IgD-negative memory B cell (primary cell): ENCODE results near the gene CPNE9. TPM values are rescaled to one million over a fixed set of nuclear protein-coding genes. Genes with fewer than 3 reads are reported as not detected.

Source experiments
- H3K27ac Mint-ChIP-seq, 3 donors: one replicate each; pipeline ENCODE4 v1.8.0; 2020 to 2022; ENCODE audit warnings: mild to moderate bottlenecking in 3 of 3, mixed read lengths in 3 of 3, moderate library complexity in 1 of 3
- H3K27me3 Mint-ChIP-seq: one replicate; pipeline ENCODE4 v1.8.0; 2021; ENCODE audit warnings: mixed read lengths
- H3K36me3 Mint-ChIP-seq: one replicate; pipeline ENCODE4 v1.8.0; 2020; ENCODE audit warnings: mild to moderate bottlenecking, mixed read lengths
- H3K4me1 Mint-ChIP-seq, 3 donors: one replicate each; pipeline ENCODE4 v1.8.0; 2020 to 2022; ENCODE audit warnings: mixed read lengths in 3 of 3, mild to moderate bottlenecking in 1 of 3
- H3K4me3 Mint-ChIP-seq, 4 donors: one replicate each; pipeline ENCODE4 v1.8.0; 2020 to 2022; ENCODE audit warnings: mild to moderate bottlenecking in 4 of 4, mixed read lengths in 4 of 4, moderate library complexity in 3 of 4
- H3K9me3 Mint-ChIP-seq, 3 donors: one replicate each; pipeline ENCODE4 v1.8.0; 2020 to 2021; ENCODE audit warnings: mixed read lengths in 3 of 3, mild to moderate bottlenecking in 1 of 3
- polyA plus RNA-seq: library from polyadenylated mRNA; unstranded; fragments of 300-500 nt; fragmentation: Illumina TruSeq; gene quantifications from one replicate; pipeline ENCODE4 v1.2.3, GENCODE V29; 2021

CPNE9 gene
- polyA plus RNA-seq, 1 donor from 2014 or later: not detected

DNA sequence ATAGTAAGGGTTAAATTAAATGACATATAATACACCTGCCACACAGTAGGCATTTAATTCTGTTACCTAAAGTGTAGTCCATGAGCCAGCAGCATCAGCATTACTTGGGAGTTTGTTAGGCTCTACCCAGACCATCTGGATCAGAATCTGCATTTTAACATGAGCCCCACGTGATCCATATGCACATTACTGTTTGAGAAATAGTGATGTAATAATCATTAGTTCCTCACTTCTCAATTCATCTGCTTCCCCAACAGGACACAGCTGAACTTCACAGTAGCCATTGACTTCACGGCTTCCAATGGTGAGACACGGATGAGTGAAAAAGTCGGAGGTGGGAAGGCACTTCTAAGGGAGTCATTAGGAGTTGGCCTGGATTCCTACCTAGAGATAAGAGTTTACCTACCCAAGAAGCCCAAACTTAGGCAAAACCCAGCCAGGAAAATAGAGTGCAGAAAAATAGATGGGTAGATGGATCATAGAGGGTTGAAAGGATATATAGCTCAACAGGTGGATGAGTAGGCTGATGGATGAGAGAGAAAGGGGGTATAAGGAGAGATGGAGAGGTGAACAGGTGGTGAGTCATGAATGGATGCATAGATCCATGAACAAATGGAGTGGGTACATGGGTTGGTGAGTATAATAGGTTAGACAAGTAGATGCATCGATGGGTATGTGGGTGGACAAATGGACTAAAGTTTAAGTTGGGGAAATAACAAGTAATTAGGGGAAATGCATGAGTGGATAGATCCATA is 13.3 kb downstream of the CPNE9 start:
- no peaks in the 10 kb centered on the region for H3K9me3 Mint-ChIP-seq
- peaks cover 7 to 16% (median 8%) of the 10 kb centered on the region in 3 donors for H3K4me1 Mint-ChIP-seq
- no peak overlapping the region for H3K27ac Mint-ChIP-seq
- no peaks in the 10 kb centered on the region for H3K36me3 Mint-ChIP-seq
- peaks cover 5% of the 10 kb centered on the region for H3K27me3 Mint-ChIP-seq
- H3K4me3 Mint-ChIP-seq: no peak overlapping the region

GRCh38 chr3:9717563-9717962 is 13.9 kb downstream of the CPNE9 start:
- no peak overlapping the region for H3K27ac Mint-ChIP-seq
- H3K4me1 Mint-ChIP-seq: peaks cover 7 to 16% (median 8%) of the 10 kb centered on the region in 3 donors
- no peaks in the 10 kb centered on the region for H3K9me3 Mint-ChIP-seq
- no peak overlapping the region for H3K4me3 Mint-ChIP-seq
- H3K36me3 Mint-ChIP-seq: no peaks in the 10 kb centered on the region
- peaks cover 5% of the 10 kb centered on the region for H3K27me3 Mint-ChIP-seq

GRCh38 chr3:9718118-9718517 is 14.5 kb downstream of the CPNE9 start:
- Mint-ChIP-seq H3K4me1 (peaks cover 7 to 20% (median 8%) of the 10 kb centered on the region in 3 donors), H3K27ac (no peak overlapping the region), H3K9me3 (no peaks in the 10 kb centered on the region), H3K4me3 (no peak overlapping the region), H3K36me3 (no peaks in the 10 kb centered on the region), H3K27me3 (peaks cover 5% of the 10 kb centered on the region)

DNA sequence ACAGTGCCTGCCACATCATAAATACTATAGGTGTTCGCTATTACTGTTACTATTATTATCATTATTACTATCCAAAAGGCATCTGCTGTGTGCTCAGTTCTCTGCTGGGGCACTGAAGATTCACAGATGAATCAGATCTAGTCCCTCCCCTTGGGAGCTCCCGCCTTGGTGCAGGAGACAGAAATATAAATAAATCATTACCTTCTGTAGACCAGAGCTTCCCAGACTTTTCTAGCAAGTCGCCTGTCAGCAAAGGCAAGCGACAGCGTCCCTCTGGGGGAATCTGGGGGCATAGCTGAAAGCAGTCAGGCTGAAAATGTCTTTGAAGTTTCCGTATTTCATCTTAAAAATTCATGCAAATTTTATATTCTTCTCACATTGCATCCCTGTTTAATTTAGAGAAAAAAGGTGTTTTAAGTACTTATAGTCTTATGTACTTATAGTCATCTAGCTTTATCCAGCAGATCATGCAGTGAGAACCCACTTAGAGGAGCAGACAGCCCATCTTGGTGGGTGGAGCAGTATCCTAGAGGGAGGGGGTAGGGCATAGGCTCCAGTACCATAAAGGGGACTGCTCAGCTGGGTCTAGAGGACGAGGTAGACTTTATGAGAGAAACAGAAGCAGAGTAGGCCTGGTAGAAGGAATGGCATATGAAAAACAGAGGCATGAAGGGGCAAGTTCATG is 17.5 kb downstream of the CPNE9 start:
- H3K4me1 Mint-ChIP-seq: peaks cover 6 to 20% (median 7%) of the 10 kb centered on the region in 3 donors
- H3K9me3 Mint-ChIP-seq: no peaks in the 10 kb centered on the region
- H3K36me3 Mint-ChIP-seq: no peaks in the 10 kb centered on the region
- H3K27me3 Mint-ChIP-seq: peaks cover under 1% of the 10 kb centered on the region
- peak overlapping the region in 1 of 3 donors; percentile 44 for H3K27ac Mint-ChIP-seq
- H3K4me3 Mint-ChIP-seq: peak overlapping the region in 1 of 4 donors; percentile 49

- Mint-ChIP-seq H3K36me3 (no peaks in the 10 kb centered on the region), H3K9me3 (no peaks in the 10 kb centered on the region), H3K27ac (peak overlapping the region in 1 of 3 donors; percentile 44), H3K4me3 (peak overlapping the region in 1 of 4 donors; percentile 49), H3K27me3 (no peaks in the 10 kb centered on the region), H3K4me1 (peaks cover 6 to 20% (median 7%) of the 10 kb centered on the region in 3 donors)
Observed at GRCh38 chr3:9721700-9722060, 18.0 kb downstream of the CPNE9 start.

GRCh38 chr3:9725775-9726515 is 22.3 kb downstream of the CPNE9 start:
- Mint-ChIP-seq H3K27me3 (no peaks in the 10 kb centered on the region), H3K27ac (peak overlapping the region in 2 of 3 donors; percentile 53 to 67), H3K4me3 (no peak overlapping the region), H3K9me3 (no peaks in the 10 kb centered on the region), H3K4me1 (peaks cover 23 to 26% (median 26%) of the 10 kb centered on the region in 3 donors), H3K36me3 (no peaks in the 10 kb centered on the region)

DNA sequence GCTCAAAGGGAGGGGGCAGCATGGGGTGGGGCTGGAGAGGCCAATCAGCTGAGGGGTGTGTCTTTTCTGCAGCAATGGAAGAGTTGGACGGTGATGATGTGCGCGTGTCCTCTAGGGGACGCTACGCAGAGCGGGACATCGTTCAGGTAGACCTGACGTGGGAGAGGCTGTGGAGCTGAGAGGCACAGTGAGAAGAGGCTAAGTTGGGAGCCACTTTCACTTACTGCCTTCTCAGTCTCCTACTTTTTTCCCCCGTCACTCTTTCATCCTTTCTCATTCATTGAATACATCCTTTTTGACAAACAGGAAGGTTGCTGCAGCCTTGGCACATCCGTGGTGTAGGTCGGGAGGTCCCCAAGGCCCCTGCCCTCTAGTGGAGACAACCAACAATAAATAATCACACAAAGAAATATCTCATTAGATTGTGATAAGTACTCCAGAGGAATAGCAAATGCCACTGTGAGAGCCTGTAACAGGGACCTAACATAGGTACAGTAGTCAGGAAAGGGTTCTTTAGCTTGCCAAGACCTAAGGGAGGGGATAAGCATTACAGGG is 23.5 kb downstream of the CPNE9 start:
- Mint-ChIP-seq H3K9me3 (no peaks in the 10 kb centered on the region), H3K27ac (peak overlapping the region; percentile 59 to 85 (median 62)), H3K36me3 (no peaks in the 10 kb centered on the region), H3K4me3 (peak overlapping the region; percentile 66 to 82 (median 68)), H3K27me3 (no peaks in the 10 kb centered on the region), H3K4me1 (peaks cover 17 to 21% (median 17%) of the 10 kb centered on the region in 3 donors)

- H3K27ac Mint-ChIP-seq: peak overlapping the region in 2 of 3 donors; percentile 65 to 85
Observed at GRCh38 chr3:9727743-9728142, 24.1 kb downstream of the CPNE9 start.

GRCh38 chr3:9729419-9729818 is 25.8 kb downstream of the CPNE9 start:
- H3K27ac Mint-ChIP-seq: peak overlapping the region in 1 of 3 donors; percentile 94
- peaks cover 22 to 36% (median 35%) of the 10 kb centered on the region in 3 donors for H3K4me1 Mint-ChIP-seq
- H3K9me3 Mint-ChIP-seq: no peaks in the 10 kb centered on the region

More at GRCh38 chr3:9727743-9728142, 24.1 kb downstream of the CPNE9 start:
- Mint-ChIP-seq H3K4me1 (peaks cover 18 to 25% (median 23%) of the 10 kb centered on the region in 3 donors), H3K36me3 (no peaks in the 10 kb centered on the region), H3K9me3 (no peaks in the 10 kb centered on the region), H3K4me3 (peak overlapping the region in 3 of 4 donors; percentile 62 to 82 (median 70)), H3K27me3 (no peaks in the 10 kb centered on the region)

DNA sequence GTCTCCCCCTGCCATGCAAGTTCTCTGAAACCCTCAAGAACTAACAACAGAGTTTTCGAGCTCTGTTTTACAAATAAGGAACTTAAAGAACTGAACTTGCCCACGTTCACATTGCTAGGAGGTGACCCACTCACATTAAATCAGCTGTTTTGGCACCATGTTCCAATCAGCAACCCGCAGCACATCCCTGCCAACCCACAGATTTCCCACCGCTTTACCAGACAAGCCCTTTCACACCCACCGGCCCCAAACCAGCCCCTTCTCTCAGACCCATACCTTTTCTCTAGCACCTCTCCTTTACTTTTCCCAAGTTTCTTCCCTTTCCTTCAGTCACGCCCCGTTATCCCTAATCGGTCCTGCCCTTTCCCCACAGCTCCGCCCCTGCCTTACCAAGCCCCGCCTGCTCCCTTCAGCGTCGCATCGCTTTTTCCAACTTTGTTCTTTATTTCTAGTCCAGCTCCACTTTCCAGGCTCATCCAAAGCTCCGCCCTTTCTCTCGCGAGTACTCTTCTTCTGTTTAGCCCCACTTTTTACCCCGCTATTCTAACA is 27.1 kb downstream of the CPNE9 start:
- H3K27ac Mint-ChIP-seq: peak overlapping the region; percentile 94 to 98 (median 96)
- peak overlapping the region; percentile 92 to 99 (median 94) for H3K4me3 Mint-ChIP-seq
- no peaks in the 10 kb centered on the region for H3K27me3 Mint-ChIP-seq
- H3K36me3 Mint-ChIP-seq: no peaks in the 10 kb centered on the region
- H3K4me1 Mint-ChIP-seq: peaks cover 22 to 42% (median 35%) of the 10 kb centered on the region in 3 donors
- H3K9me3 Mint-ChIP-seq: no peaks in the 10 kb centered on the region

More at GRCh38 chr3:9729419-9729818, 25.8 kb downstream of the CPNE9 start:
- Mint-ChIP-seq H3K27me3 (no peaks in the 10 kb centered on the region), H3K36me3 (no peaks in the 10 kb centered on the region), H3K4me3 (peak overlapping the region in 1 of 4 donors; percentile 92)

- H3K4me1 Mint-ChIP-seq: peaks cover 22 to 45% (median 37%) of the 10 kb centered on the region in 3 donors
- H3K9me3 Mint-ChIP-seq: no peaks in the 10 kb centered on the region
- H3K36me3 Mint-ChIP-seq: peaks cover 4% of the 10 kb centered on the region
- no peaks in the 10 kb centered on the region for H3K27me3 Mint-ChIP-seq
- peak within 1 kb of the TSS; percentile 92 to 99 (median 94) for H3K4me3 Mint-ChIP-seq
- peak within 1 kb of the TSS; percentile 94 to 98 (median 96) for H3K27ac Mint-ChIP-seq
Observed at GRCh38 chr3:9731206-9732079, 27.8 kb downstream of the CPNE9 start, which contains the start of gene BRPF1. TSS of gene BRPF1 (plus strand) at chr3:9731735. CDS start at chr3:9734141, 2,406 bp downstream.

DNA sequence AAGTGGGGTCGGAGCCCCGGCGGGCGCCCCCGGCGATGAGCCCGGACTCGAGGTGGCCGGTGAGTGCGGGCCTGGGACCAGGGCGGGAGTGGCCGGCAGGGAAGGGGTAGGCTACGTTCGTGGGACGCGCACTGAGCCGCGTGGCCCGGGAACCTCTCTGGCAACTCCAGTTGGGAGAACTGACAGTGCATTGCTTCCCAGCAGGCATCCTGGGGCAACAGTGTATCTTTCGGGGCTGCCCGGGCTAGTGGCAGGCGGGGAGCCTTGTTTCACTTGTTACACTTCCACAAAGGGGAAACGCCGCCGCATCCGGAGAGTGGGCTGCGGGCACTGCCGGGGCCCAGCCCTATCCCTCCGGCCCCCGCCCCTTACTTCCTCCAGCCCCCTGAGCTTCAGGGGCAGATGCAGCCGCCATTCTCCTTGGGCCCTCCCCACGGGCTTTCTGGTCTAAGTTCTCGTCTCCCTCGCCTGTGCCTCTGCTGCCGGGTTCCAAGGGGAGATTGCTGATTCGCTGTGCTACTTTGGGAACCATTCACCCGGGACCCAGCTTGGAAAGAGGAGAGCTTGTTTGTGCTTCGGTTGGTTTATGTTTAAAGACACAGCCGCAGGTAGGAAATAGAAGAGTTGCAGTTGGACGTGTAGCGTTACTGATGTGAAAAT is 28.6 kb downstream of the CPNE9 start:
- Mint-ChIP-seq H3K36me3 (peaks cover 5% of the 10 kb centered on the region), H3K4me3 (peak overlapping the region; percentile 82 to 96 (median 94)), H3K4me1 (peaks cover 23 to 43% (median 37%) of the 10 kb centered on the region in 3 donors), H3K27me3 (no peaks in the 10 kb centered on the region), H3K27ac (peak overlapping the region; percentile 94 to 96 (median 94)), H3K9me3 (no peaks in the 10 kb centered on the region)

DNA sequence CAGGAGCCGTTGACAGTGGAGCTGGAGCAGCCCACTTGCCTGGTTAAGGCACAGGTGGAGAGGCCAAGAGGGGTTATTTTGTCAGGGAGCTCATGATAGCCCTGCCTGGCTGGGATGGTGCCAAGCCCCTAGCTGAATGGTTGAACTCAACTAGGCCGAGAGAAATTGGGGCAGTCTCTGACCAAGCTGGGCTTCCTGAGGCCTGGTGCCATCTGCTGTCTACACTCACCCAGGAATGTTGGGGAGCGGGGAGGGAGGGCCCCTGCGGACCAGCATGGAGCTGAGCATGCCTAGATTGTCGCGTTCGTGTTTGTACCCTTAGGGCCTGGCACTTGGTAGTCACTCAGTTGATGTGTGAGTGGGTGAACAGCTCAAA is 29.1 kb downstream of the CPNE9 start:
- no peaks in the 10 kb centered on the region for H3K9me3 Mint-ChIP-seq
- H3K4me3 Mint-ChIP-seq: peak overlapping the region; percentile 82 to 96 (median 94)
- no peaks in the 10 kb centered on the region for H3K27me3 Mint-ChIP-seq
- H3K4me1 Mint-ChIP-seq: peaks cover 20 to 37% (median 32%) of the 10 kb centered on the region in 3 donors
- peaks cover 5% of the 10 kb centered on the region for H3K36me3 Mint-ChIP-seq
- peak overlapping the region; percentile 94 to 96 (median 94) for H3K27ac Mint-ChIP-seq
